Renal pelvis (tissue), 4 donors: ENCODE data around the gene SH2B3. TPM values are rescaled to one million over a fixed set of nuclear protein-coding genes. Genes with fewer than 3 reads are reported as not detected.
"Not testable (repeated sequence)": the region's sequence is repeated elsewhere in the genome, so short reads cannot be mapped to it uniquely, and the experiment has no call there.

Source experiments
- DNase-seq: peaks from one replicate; pipeline ENCODE4 v3.0.0-alpha.2; 2013
- polyA plus RNA-seq, 3 donors: library from polyadenylated mRNA; unstranded; fragments of 120-200 nt; gene quantifications; one replicate each; pipeline ENCODE4 v1.2.1, GENCODE V29; 2013; ENCODE audit not compliant: insufficient read length in 3 of 3

Gene SH2B3
- polyA plus RNA-seq, 3 donors, result 16.9 to 17.9 (median 17.6) TPM

- DNase-seq, result no peak
Measured at GRCh38 chr12:111455448-111456320, 50.0 kb downstream of the SH2B3 start.

- no peak for DNase-seq
Measured at GRCh38 chr12:111457071-111457470, 51.3 kb downstream of the SH2B3 start.

GRCh38 chr12:111457577-111457976 lies 51.9 kb downstream of the SH2B3 start:
- DNase-seq, result no peak

GRCh38 chr12:111458546-111459172 lies 52.9 kb downstream of the SH2B3 start:
- DNase-seq, result no peak

- not testable (repeated sequence) for DNase-seq
Measured at GRCh38 chr12:111460111-111460510, 54.4 kb downstream of the SH2B3 start.

GRCh38 chr12:111462210-111462769 lies 56.6 kb downstream of the SH2B3 start:
- no peak for DNase-seq

- DNase-seq, result no peak
Measured at GRCh38 chr12:111467092-111467856, 61.6 kb downstream of the SH2B3 start.

GRCh38 chr12:111467857-111468241 lies 62.1 kb downstream of the SH2B3 start:
- no peak for DNase-seq

GRCh38 chr12:111469401-111469800 lies 63.7 kb downstream of the SH2B3 start:
- DNase-seq, result no peak

GRCh38 chr12:111471236-111471635 lies 65.5 kb downstream of the SH2B3 start:
- DNase-seq, result no peak

- DNase-seq, result no peak
Measured at GRCh38 chr12:111482462-111482861, 76.7 kb downstream of the SH2B3 start.

GRCh38 chr12:111488271-111488670 lies 82.5 kb downstream of the SH2B3 start:
- no peak for DNase-seq

GRCh38 chr12:111488798-111489197 lies 83.1 kb downstream of the SH2B3 start:
- DNase-seq, result no peak

GRCh38 chr12:111492979-111493378 lies 87.3 kb downstream of the SH2B3 start:
- DNase-seq, result not testable (repeated sequence)

- DNase-seq, result no peak
Measured at GRCh38 chr12:111494676-111495075, 89.0 kb downstream of the SH2B3 start.

Other genes starting within 250 kb of the SH2B3 start
- 10 to 100 TPM; 13.6 to 17.6 (median 16.8) TPM for gene PHETA1, start 36.8 kb upstream of the SH2B3 start, polyA plus RNA-seq
- gene ATXN2, start 193.4 kb downstream of the SH2B3 start, polyA plus RNA-seq, result 10 to 100 TPM; 58.6 to 94.4 (median 78.1) TPM